Naive thymus-derived CD4-positive, alpha-beta T cell (primary cell): ENCODE data around the gene TECPR1. TPM values are rescaled to one million over a fixed set of nuclear protein-coding genes. Genes with fewer than 3 reads are reported as not detected.
A peak's percentile ranks its signal among the peaks of the same experiment; 100 is the strongest.

ENCODE experiments used
- ATAC-seq: fragments of 150-1000 bp; cut with Tn5 transposase; 2 replicates; pipeline ENCODE4 v1.10.0; 2021; ENCODE audit warnings: mild to moderate bottlenecking, moderate library complexity
- CTCF ChIA-PET: fragments of 350-600 bp; sonication (Branson Sonifier 250); formaldehyde crosslinking; loops from one replicate; lab custom pipeline; 2021; ENCODE audit warnings: antibody characterized with exemption; lab: Charles Lee
- POLR2A ChIA-PET: fragments of 350-600 bp; sonication (Branson Sonifier 250); formaldehyde crosslinking; loops from one replicate; lab custom pipeline; 2021; ENCODE audit warnings: antibody characterized with exemption, inconsistent platforms; lab: Charles Lee
- DNase-seq, 9 donors: peaks; one replicate each; pipeline versions ENCODE4 v3.0.0 to v3.0.0-alpha.2; 2020 to 2022; ENCODE audit warnings: mixed read lengths in 1 of 9
- H3K27ac ChIP-seq: one replicate; pipeline ENCODE4 v1.7.0; 2013; ENCODE audit warnings: mild to moderate bottlenecking, low read depth, low read length, moderate library complexity
- H3K27me3 ChIP-seq, 2 donors: one replicate each; pipeline ENCODE4 v1.7.0; 2013; ENCODE audit warnings: low read length in 2 of 2, mild to moderate bottlenecking in 2 of 2, moderate library complexity in 2 of 2; ENCODE audit not compliant: control insufficient read depth in 2 of 2, insufficient read depth in 2 of 2
- H3K36me3 ChIP-seq, 3 experiments: 1 replicate in 2 of 3; 2 replicates in 1 of 3; pipeline ENCODE4 v1.7.0; 2013; ENCODE audit warnings: low read length in 3 of 3, mild to moderate bottlenecking in 3 of 3, moderate library complexity in 1 of 3; ENCODE audit not compliant: insufficient read depth in 3 of 3, control insufficient read depth in 2 of 3
- H3K4me1 ChIP-seq, 2 donors: one replicate each; pipeline ENCODE4 v1.7.0; 2013; ENCODE audit warnings: low read length in 2 of 2, mild to moderate bottlenecking in 2 of 2, moderate library complexity in 1 of 2; ENCODE audit not compliant: control insufficient read depth in 2 of 2, insufficient read depth in 2 of 2
- H3K4me3 ChIP-seq: 2 replicates; pipeline ENCODE4 v1.7.0; 2013; ENCODE audit warnings: mild to moderate bottlenecking, low read length
- H3K9me3 ChIP-seq, 3 experiments: 1 replicate in 2 of 3; 2 replicates in 1 of 3; pipeline ENCODE4 v1.7.0; 2013; ENCODE audit warnings: low read length in 3 of 3; ENCODE audit not compliant: control insufficient read depth in 2 of 3
- H3K27ac Mint-ChIP-seq, 9 donors: one replicate each; pipeline ENCODE4 v1.8.0; 2020 to 2022; ENCODE audit warnings: mixed read lengths in 9 of 9, mild to moderate bottlenecking in 8 of 9, moderate library complexity in 5 of 9, inconsistent platforms in 2 of 9
- H3K27me3 Mint-ChIP-seq, 5 donors: one replicate each; pipeline ENCODE4 v1.8.0; 2021 to 2022; ENCODE audit warnings: mixed read lengths in 5 of 5, mild to moderate bottlenecking in 1 of 5
- H3K36me3 Mint-ChIP-seq, 5 donors: one replicate each; pipeline ENCODE4 v1.8.0; 2020 to 2022; ENCODE audit warnings: mixed read lengths in 5 of 5, mild to moderate bottlenecking in 3 of 5, inconsistent platforms in 1 of 5
- H3K4me1 Mint-ChIP-seq, 7 donors: one replicate each; pipeline ENCODE4 v1.8.0; 2020 to 2022; ENCODE audit warnings: mixed read lengths in 7 of 7, mild to moderate bottlenecking in 3 of 7, inconsistent platforms in 1 of 7
- H3K4me3 Mint-ChIP-seq, 10 donors: one replicate each; pipeline ENCODE4 v1.8.0; 2020 to 2022; ENCODE audit warnings: mild to moderate bottlenecking in 10 of 10, mixed read lengths in 10 of 10, moderate library complexity in 6 of 10, inconsistent platforms in 2 of 10
- H3K9me3 Mint-ChIP-seq, 11 donors: one replicate each; pipeline ENCODE4 v1.8.0; 2020 to 2022; ENCODE audit warnings: mixed read lengths in 11 of 11, mild to moderate bottlenecking in 4 of 11, inconsistent platforms in 1 of 11, moderate library complexity in 1 of 11
- intact Hi-C, 2 donors: fragments of 100-400 bp; cut with micrococcal nuclease; formaldehyde crosslinking; loops; one replicate each; pipeline ENCODE4 v1.15.1; 2023
- polyA plus RNA-seq, 2 donors: library from polyadenylated mRNA; unstranded; fragments of 300-500 nt; fragmentation: Illumina TruSeq; gene quantifications; one replicate each; pipeline ENCODE4 v1.2.3, GENCODE V29; 2021
- total RNA-seq, 6 experiments: library from RNA in 5 of 6; stranded (reverse) in 5 of 6; gene quantifications; 1 replicate in 5 of 6; 2 replicates in 1 of 6; pipeline ENCODE4 v1.2.3 and lab custom pipeline; 2021 to 2026

Gene TECPR1
- total and polyA plus RNA-seq, 7 experiments from 2014 or later = 21.0 to 203 (median 119) TPM

DNA sequence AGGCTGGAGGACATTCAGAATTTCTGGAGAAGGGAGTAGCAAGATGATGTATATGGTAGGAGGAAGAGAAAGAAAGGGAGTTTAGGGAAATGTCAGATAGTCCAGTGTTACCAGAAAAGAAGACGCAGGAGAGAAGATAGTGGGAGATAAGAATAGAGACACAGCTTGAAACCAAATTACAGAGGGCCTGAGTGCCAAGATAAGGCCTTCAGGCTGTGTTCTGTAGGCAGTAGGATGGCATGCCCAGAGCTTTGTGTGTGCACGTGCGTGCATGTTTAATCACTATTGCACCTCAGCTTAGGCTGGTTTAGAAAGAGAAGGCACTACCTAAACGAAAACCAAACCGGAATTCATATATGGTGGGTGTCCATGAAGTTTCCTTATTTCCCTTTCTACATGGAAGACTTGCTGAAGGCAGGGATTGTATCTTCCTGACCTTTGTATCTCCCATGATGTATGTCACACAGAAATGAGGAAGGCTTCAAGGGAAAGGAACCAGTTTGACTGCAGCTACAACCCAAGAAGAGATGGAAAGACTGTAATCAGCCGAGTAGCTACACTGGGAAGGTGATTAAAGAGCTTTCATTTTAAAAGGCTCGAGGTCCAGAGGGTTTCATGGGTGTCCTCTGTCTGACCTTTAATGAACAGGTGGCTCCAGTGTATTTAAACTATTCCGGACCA lies 76.6 kb downstream of the TECPR1 start:
- Mint-ChIP-seq H3K9me3 (peaks cover 0 to 2% (median 0%) of the 10 kb centered on the region in 11 donors), H3K36me3 (peaks cover 0 to 38% (median 15%) of the 10 kb centered on the region in 5 donors), H3K4me1 (peaks cover 0 to 5% (median 0%) of the 10 kb centered on the region in 7 donors), H3K27ac (no peak overlapping the region), H3K27me3 (no peaks in the 10 kb centered on the region), H3K4me3 (no peak overlapping the region)
- Histone ChIP-seq H3K27me3 (no peaks in the 10 kb centered on the region), H3K4me1 (no peaks in the 10 kb centered on the region), H3K9me3 (no peaks in the 10 kb centered on the region), H3K36me3 (peaks cover 0 to 56% (median 8%) of the 10 kb centered on the region in 3 experiments), H3K4me3 (no peak overlapping the region), H3K27ac (no peak overlapping the region)
- POLR2A ChIA-PET = no interaction called here
- DNase-seq (no peak), ATAC-seq (no peak)
- intact Hi-C loops = no loop called here
- CTCF ChIA-PET = interaction anchor here (1.0 kb wide), 1 partner anchor 9 kb away, joined by 3 read pairs; no protein-coding TSS in a partner anchor

DNA sequence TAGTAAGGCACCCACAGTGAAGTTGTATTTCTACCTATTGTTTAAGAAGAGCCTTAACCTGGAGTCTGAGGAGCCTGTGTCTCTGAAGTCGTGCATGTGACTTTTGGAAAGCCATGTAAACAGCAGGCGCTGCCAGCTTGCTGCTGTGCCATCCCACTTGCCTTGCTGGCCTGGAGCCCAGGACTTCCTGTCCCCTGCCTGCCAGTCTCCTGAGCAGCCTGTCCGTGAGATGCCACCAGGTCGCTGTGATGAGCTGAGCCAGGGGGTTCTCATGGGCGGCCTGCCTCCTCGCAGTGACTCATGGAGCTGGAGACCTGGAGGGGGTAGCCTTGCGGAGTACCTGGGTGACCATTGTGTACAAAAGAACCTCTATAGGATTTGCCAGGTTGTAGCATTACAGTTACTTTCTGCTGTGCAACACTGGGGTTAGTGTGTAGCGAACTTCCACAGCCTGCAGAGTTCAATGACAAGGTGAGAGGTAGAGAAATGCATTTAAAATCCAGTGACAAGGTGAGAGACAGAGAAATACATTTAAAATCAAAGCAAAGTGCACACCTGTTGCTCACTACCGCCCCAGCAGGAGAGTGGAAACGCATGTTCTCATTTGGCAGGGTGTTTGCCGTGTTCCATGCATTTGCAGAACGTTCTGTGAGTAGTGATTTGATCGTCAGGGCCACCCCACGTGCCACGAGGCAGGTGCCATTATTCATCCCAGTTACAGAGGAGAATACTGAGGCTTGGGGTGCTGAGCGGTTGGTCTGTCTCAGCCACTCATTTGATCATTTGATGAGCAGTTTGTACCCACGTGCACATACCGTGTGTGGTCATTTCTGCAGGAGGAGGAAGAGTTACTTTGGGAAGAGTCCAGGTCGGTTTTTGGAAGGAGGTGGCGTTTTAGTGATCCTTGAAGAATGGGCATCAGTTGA lies 77.4 kb downstream of the TECPR1 start:
- ChIA-PET CTCF (interaction anchor here (1.0 to 1.2 kb wide), 2 partner anchors 8 to 69 kb away, joined by 3 read pairs; no protein-coding TSS in a partner anchor), POLR2A (interaction anchor here (0.6 kb wide), 1 partner anchor 65 kb away, joined by 5 read pairs; no protein-coding TSS in a partner anchor)
- H3K36me3 Mint-ChIP-seq = peaks cover 0 to 37% (median 14%) of the 10 kb centered on the region in 5 donors
- Histone ChIP-seq H3K27me3 (no peaks in the 10 kb centered on the region), H3K9me3 (no peaks in the 10 kb centered on the region), H3K4me3 (no peak overlapping the region), H3K27ac (no peak overlapping the region), H3K36me3 (peaks cover 0 to 53% (median 8%) of the 10 kb centered on the region in 3 experiments), H3K4me1 (no peaks in the 10 kb centered on the region)
- DNase-seq (no peak), ATAC-seq (no peak)
- H3K27ac Mint-ChIP-seq = no peak overlapping the region
- intact Hi-C loops = no loop called here
- H3K9me3 Mint-ChIP-seq = peaks cover 0 to 2% (median 0%) of the 10 kb centered on the region in 11 donors
- H3K4me1 Mint-ChIP-seq = peaks cover 0 to 5% (median 3%) of the 10 kb centered on the region in 7 donors
- H3K27me3 Mint-ChIP-seq = no peaks in the 10 kb centered on the region
- no peak overlapping the region for H3K4me3 Mint-ChIP-seq

DNA sequence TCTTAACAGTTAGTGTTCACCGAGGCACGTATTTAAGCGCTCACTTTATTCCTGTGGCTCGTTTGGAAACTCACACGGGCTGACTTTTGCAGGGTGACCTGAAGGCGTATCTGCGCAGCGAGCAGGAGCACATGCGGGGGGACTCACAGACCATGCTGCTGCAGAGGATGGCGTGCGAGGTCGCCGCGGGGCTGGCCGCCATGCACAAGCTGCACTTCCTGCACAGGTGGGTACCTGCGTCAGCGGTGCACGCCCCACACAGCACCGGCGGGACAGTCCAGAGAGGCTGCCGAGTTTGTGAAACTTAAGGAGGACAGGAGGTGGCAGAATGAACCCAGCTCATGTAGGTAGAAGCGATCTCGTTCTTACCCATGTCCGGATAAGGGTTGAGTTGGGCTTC lies 80.6 kb downstream of the TECPR1 start:
- ChIA-PET CTCF (no interaction called here), POLR2A (no interaction called here)
- Histone ChIP-seq H3K27me3 (no peaks in the 10 kb centered on the region), H3K27ac (no peak overlapping the region), H3K36me3 (peaks cover 0 to 37% (median 8%) of the 10 kb centered on the region in 3 experiments), H3K4me1 (no peaks in the 10 kb centered on the region), H3K9me3 (no peaks in the 10 kb centered on the region), H3K4me3 (no peak overlapping the region)
- H3K27ac Mint-ChIP-seq = no peak overlapping the region
- intact Hi-C loops = no loop called here
- peaks cover 11 to 25% (median 19%) of the 10 kb centered on the region in 7 donors for H3K4me1 Mint-ChIP-seq
- peaks cover 0 to 43% (median 14%) of the 10 kb centered on the region in 5 donors for H3K36me3 Mint-ChIP-seq
- no peak for ATAC-seq
- H3K27me3 Mint-ChIP-seq = no peaks in the 10 kb centered on the region
- H3K9me3 Mint-ChIP-seq = peaks cover 0 to 2% (median 0%) of the 10 kb centered on the region in 11 donors
- DNase-seq = no peak
- no peak overlapping the region for H3K4me3 Mint-ChIP-seq

DNA sequence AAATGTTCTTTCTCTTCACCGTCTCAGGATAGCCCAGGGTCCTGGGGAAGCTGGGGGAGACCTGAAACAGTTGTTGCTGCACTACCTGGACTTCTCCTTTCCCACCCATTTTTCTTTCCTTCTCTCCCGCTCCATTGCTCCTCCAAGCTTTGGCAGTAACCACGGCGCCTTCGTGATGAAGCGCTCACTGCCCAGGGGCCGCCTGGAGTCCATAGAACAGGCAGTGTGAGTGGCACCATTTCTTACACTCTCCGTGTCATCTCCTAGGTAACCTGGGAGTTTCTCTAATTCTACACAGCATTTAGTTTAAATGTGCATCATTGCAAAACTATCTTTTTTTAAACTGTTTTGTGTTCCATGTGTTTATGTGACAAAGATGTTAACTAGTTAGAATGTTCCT lies 81.1 kb downstream of the TECPR1 start:
- Histone ChIP-seq H3K27ac (no peak overlapping the region), H3K4me1 (no peaks in the 10 kb centered on the region), H3K9me3 (no peaks in the 10 kb centered on the region), H3K4me3 (no peak overlapping the region), H3K27me3 (no peaks in the 10 kb centered on the region), H3K36me3 (peaks cover 0 to 37% (median 8%) of the 10 kb centered on the region in 3 experiments)
- ChIA-PET POLR2A (no interaction called here), CTCF (no interaction called here)
- Mint-ChIP-seq H3K9me3 (peaks cover 0 to 2% (median 0%) of the 10 kb centered on the region in 11 donors), H3K4me1 (peaks cover 11 to 26% (median 21%) of the 10 kb centered on the region in 7 donors), H3K4me3 (no peak overlapping the region), H3K27me3 (no peaks in the 10 kb centered on the region), H3K36me3 (peaks cover 0 to 43% (median 14%) of the 10 kb centered on the region in 5 donors), H3K27ac (no peak overlapping the region)
- DNase-seq = no peak
- ATAC-seq = no peak
- intact Hi-C loops = no loop called here

DNA sequence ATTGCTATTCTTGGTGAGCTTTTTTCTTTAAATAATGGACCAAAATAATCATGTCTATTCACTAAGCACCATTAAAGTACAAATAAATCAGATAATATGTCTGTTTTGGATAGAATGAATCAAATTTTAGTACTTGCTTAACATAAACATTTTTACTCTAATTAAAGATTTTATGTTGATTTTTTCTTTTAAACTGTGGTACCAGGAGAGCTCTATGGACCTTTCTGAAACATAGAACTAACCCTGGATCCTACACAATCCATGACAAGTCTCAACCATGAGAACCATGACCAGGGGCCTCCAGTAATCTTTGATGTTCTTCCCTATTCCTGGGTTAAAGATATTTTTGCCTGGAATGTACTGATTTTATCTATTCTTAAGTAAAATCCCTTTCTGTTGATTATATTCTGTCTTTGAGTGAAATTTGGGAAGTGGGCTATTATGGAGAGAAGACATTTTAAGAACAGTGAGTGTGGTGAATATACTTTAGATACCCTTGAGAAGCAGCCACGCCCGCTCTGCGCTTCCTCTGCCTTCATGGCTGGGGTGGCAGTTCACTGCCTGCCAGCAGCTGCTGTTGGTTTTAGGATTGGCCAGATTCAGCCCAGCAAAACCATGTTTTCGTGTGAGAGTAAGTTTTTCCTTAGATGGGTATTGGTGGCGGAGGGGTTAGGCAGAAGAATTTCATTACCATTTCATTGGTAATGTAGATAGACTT lies 83.0 kb downstream of the TECPR1 start:
- no peaks in the 10 kb centered on the region for H3K9me3 ChIP-seq
- ATAC-seq (no peak), DNase-seq (no peak)
- no peak overlapping the region for H3K4me3 ChIP-seq
- no peaks in the 10 kb centered on the region for H3K4me1 ChIP-seq
- H3K27ac ChIP-seq = no peak overlapping the region
- ChIA-PET POLR2A (interaction anchor here (0.6 to 1.4 kb wide), 6 partner anchors 63 to 1761 kb away, joined by 3 to 8 read pairs (median 3); partner anchors contain the start of genes GJC3 and LMTK2), CTCF (interaction anchor here (0.6 to 6.4 kb wide), 21 partner anchors 9 to 242 kb away, joined by 3 to 85 read pairs (median 5); partner anchors contain the start of gene LMTK2)
- Mint-ChIP-seq H3K27ac (peak overlapping the region in 1 of 9 donors; percentile 26), H3K4me1 (peaks cover 11 to 34% (median 25%) of the 10 kb centered on the region in 7 donors), H3K36me3 (peaks cover 0 to 32% (median 0%) of the 10 kb centered on the region in 5 donors), H3K4me3 (no peak overlapping the region), H3K9me3 (no peaks in the 10 kb centered on the region), H3K27me3 (no peaks in the 10 kb centered on the region)
- no peaks in the 10 kb centered on the region for H3K27me3 ChIP-seq
- H3K36me3 ChIP-seq = peaks cover 0 to 19% (median 4%) of the 10 kb centered on the region in 3 experiments
- intact Hi-C loops = loop anchor here (1.0 to 10.0 kb wide), 6 partner anchors 33 to 1054 kb away; partner anchors contain the start of genes LMTK2 (in 2 of the 2), BAIAP2L1 (in 1 of the 2) and SDHAF3 (in 1 of the 2)
